A549 (cell line): Measurements from ENCODE around the gene ANXA1. TPM values are rescaled to one million over a fixed set of nuclear protein-coding genes. Genes with fewer than 3 reads are reported as not detected.
A peak's percentile ranks its signal among the peaks of the same experiment; 100 is the strongest.

Experiments
- ATAC-seq, 2 experiments: fragments of 200-7000 bp in 1 of 2; fragments of >200 bp in 1 of 2; cut with Nextera tagmentation in 1 of 2; cut with Tn5 transposase in 1 of 2; 3 replicates each; pipeline versions ENCODE4 v1.8.0 to v1.9.1; 2018 to 2020; ENCODE audit warnings: mild to moderate bottlenecking in 1 of 2, moderate library complexity in 1 of 2
- CTCF ChIA-PET: fragments of 300-600 bp; sonication (Branson Sonifier 250); formaldehyde crosslinking; extraction: SDS; loops from one replicate; lab custom pipeline; 2021; ENCODE audit warnings: antibody characterized with exemption, inconsistent platforms; lab: Yijun Ruan, JAX
- POLR2A ChIA-PET: fragments of 350-600 bp; formaldehyde crosslinking; extraction: SDS; loops from one replicate; lab custom pipeline; 2021; ENCODE audit warnings: antibody characterized with exemption, inconsistent platforms; lab: Yijun Ruan, JAX
- DNase-seq, 2 experiments: peaks; one replicate each; pipeline versions ENCODE4 v3.0.0 to v3.0.0-alpha.2; 2011 to 2016; ENCODE audit warnings: low read depth in 1 of 2, low spot score in 1 of 2
- FAIRE-seq: peaks from 2 replicates; lab custom pipeline; 2011; peaks lifted over from hg19 to GRCh38; lab: Jason Lieb, UNC
- H3K27ac ChIP-seq, 2 experiments: fragments of >200 bp; sonication (Bioruptor Twin); formaldehyde crosslinking; 3 replicates each; pipeline ENCODE4 v1.5.1; 2016 to 2017
- H3K4me1 ChIP-seq: fragments of >200 bp; sonication (Bioruptor Twin); formaldehyde crosslinking; 3 replicates; pipeline ENCODE4 v1.6.1; 2016
- H3K4me2 ChIP-seq: fragments of >200 bp; sonication (Bioruptor Twin); formaldehyde crosslinking; 3 replicates; pipeline ENCODE4 v1.6.1; 2016
- H3K4me3 ChIP-seq: fragments of >200 bp; sonication (Bioruptor Twin); formaldehyde crosslinking; 3 replicates; pipeline ENCODE4 v1.5.1; 2016
- H3K9me3 ChIP-seq: fragments of >200 bp; sonication (Bioruptor Twin); formaldehyde crosslinking; 3 replicates; pipeline ENCODE4 v1.6.1; 2016
- CBX8 ChIP-seq: fragments of 200-600 bp; sonication (generic); IDR thresholded peaks from 2 replicates; pipeline ENCODE4 v1.6.1; 2016
- CEBPB ChIP-seq, 2 experiments: fragments of >200 bp in 1 of 2; sonication (Bioruptor Twin) in 1 of 2; formaldehyde crosslinking in 1 of 2; IDR thresholded peaks; 2 replicates each; pipeline ENCODE4 v1.6.1; 2012 to 2016
- CHD2 ChIP-seq: fragments of 150-350 bp; IDR thresholded peaks from 2 replicates; pipeline ENCODE4 v1.6.1; 2014; ENCODE audit warnings: low read length; ENCODE audit not compliant: partially characterized antibody
- EHF ChIP-seq: fragments of 250-450 bp; sonication (Bioruptor Pico); IDR thresholded peaks from 2 replicates; pipeline ENCODE4 v1.5.0; 2020; ENCODE audit warnings: mild to moderate bottlenecking
- EHMT2 ChIP-seq: fragments of 200-600 bp; sonication (generic); IDR thresholded peaks from 2 replicates; pipeline ENCODE4 v1.6.1; 2016; ENCODE audit warnings: antibody characterized with exemption, low read depth, mild to moderate bottlenecking, moderate library complexity
- EP300 ChIP-seq, 2 experiments: fragments of >200 bp; sonication (Bioruptor Twin); formaldehyde crosslinking; IDR thresholded peaks; 2 replicates in 1 of 2; 3 replicates in 1 of 2; pipeline ENCODE4 v1.6.1; 2016 to 2017
- ESRRA ChIP-seq: fragments of 150-350 bp; IDR thresholded peaks from 2 replicates; pipeline ENCODE4 v1.6.1; 2014; ENCODE audit warnings: mild to moderate bottlenecking, low read length, borderline replicate concordance
- FOSB ChIP-seq: fragments of 250-450 bp; sonication (Bioruptor Pico); IDR thresholded peaks from 2 replicates; pipeline ENCODE4 v1.5.0; 2020; ENCODE audit warnings: mild to moderate bottlenecking, moderate library complexity
- FOSL2 ChIP-seq, 2 experiments: fragments of 450-650 bp in 1 of 2; fragments of >200 bp in 1 of 2; sonication (Bioruptor Twin) in 1 of 2; formaldehyde crosslinking; IDR thresholded peaks; 2 replicates each; pipeline versions ENCODE4 v1.5.0 to v1.6.1; 2016 to 2020; ENCODE audit warnings: mild to moderate bottlenecking in 1 of 2, moderate library complexity in 1 of 2
- GATA3 ChIP-seq: IDR thresholded peaks from 2 replicates; pipeline ENCODE4 v1.6.1; 2012; ENCODE audit warnings: borderline replicate concordance
- HEYL ChIP-seq: fragments of 250-450 bp; sonication (Bioruptor Pico); IDR thresholded peaks from 2 replicates; pipeline ENCODE4 v1.8.0; 2021; ENCODE audit warnings: mild to moderate bottlenecking, moderate library complexity
- HMGXB4 ChIP-seq: fragments of 250-450 bp; sonication (Bioruptor Pico); IDR thresholded peaks from 2 replicates; pipeline ENCODE4 v1.5.0; 2021; ENCODE audit warnings: mild to moderate bottlenecking, moderate library complexity, borderline replicate concordance
- KDM5A ChIP-seq: fragments of 200-600 bp; sonication (generic); IDR thresholded peaks from 2 replicates; pipeline ENCODE4 v1.6.1; 2016; ENCODE audit warnings: antibody characterized with exemption, mild to moderate bottlenecking
- MAZ ChIP-seq: fragments of 150-350 bp; IDR thresholded peaks from 2 replicates; pipeline ENCODE4 v1.6.1; 2014; ENCODE audit warnings: antibody characterized with exemption, low read depth, low read length, borderline replicate concordance
- MYC ChIP-seq: IDR thresholded peaks from 2 replicates; pipeline ENCODE4 v1.6.1; 2012; ENCODE audit warnings: mild to moderate bottlenecking, inconsistent platforms, low read length, improper control_type of control experiment, borderline replicate concordance
- NR3C1 ChIP-seq: fragments of >200 bp; sonication (Bioruptor Twin); formaldehyde crosslinking; IDR thresholded peaks from 3 replicates; pipeline ENCODE4 v1.6.1; 2017
- RAD21 ChIP-seq, 2 experiments: fragments of >200 bp in 1 of 2; sonication (Bioruptor Twin) in 1 of 2; formaldehyde crosslinking in 1 of 2; IDR thresholded peaks in 1 of 2; conservative IDR thresholded peaks in 1 of 2; 2 replicates in 1 of 2; 3 replicates in 1 of 2; pipeline ENCODE4 v1.6.1; 2012 to 2018; ENCODE audit warnings: inconsistent platforms in 1 of 2
- RARB ChIP-seq: fragments of 250-450 bp; sonication (Bioruptor Pico); IDR thresholded peaks from 2 replicates; pipeline ENCODE4 v1.8.0; 2021; ENCODE audit warnings: mild to moderate bottlenecking, moderate library complexity
- SMC3 ChIP-seq: fragments of >200 bp; sonication (Bioruptor Twin); formaldehyde crosslinking; IDR thresholded peaks from 3 replicates; pipeline ENCODE4 v1.6.1; 2018; ENCODE audit warnings: inconsistent platforms
- TFCP2L1 ChIP-seq: fragments of 250-450 bp; sonication (Bioruptor Pico); IDR thresholded peaks from 2 replicates; pipeline ENCODE4 v1.5.0; 2021; ENCODE audit warnings: mild to moderate bottlenecking
- ZFP36 ChIP-seq: fragments of 450-650 bp; IDR thresholded peaks from 2 replicates; pipeline ENCODE4 v1.6.1; 2014; ENCODE audit warnings: borderline replicate concordance; ENCODE audit not compliant: partially characterized antibody
- WGBS: methylation state at CpG from one replicate; pipeline ENCODE4 v1.1.6; 2017; ENCODE audit errors: missing lambda C conversion rate; 5-methylcytosine and 5-hydroxymethylcytosine counted together
- polyA plus RNA-seq, 4 experiments: library from polyadenylated mRNA; depleted of rRNA in 3 of 4; stranded (reverse); fragments of >200 nt; fragmentation: RNase III in 1 of 4; extraction: RNeasy Plus Mini Kit Qiagen cat#74134 plus additional on column Dnase treatment in 1 of 4; gene quantifications; 2 replicates in 3 of 4; 3 replicates in 1 of 4; pipeline ENCODE4 v1.2.3, GENCODE V29; 2011 to 2017
- TF ChIP-seq, protein P1 (sequence below): fragments of >200 bp; sonication (Bioruptor Twin); formaldehyde crosslinking; IDR thresholded peaks from 3 replicates; pipeline ENCODE4 v1.5.1; 2016
- TF ChIP-seq, protein P2 (sequence below): fragments of >200 bp; sonication (Bioruptor Twin); formaldehyde crosslinking; IDR thresholded peaks from 3 replicates; pipeline ENCODE4 v1.6.1; 2016
- TF ChIP-seq, protein P3 (sequence below): IDR thresholded peaks from 2 replicates; pipeline ENCODE4 v1.6.1; 2012
- TF ChIP-seq, protein P4 (sequence below): fragments of 200-600 bp; sonication (generic); IDR thresholded peaks from 2 replicates; pipeline ENCODE4 v1.6.1; 2016; ENCODE audit warnings: antibody characterized with exemption, mild to moderate bottlenecking, moderate library complexity

Gene ANXA1
- polyA plus RNA-seq, 2 of the 4 experiments (the other 2 are of a cell fraction): 1,601 to 1,990 TPM

DNA sequence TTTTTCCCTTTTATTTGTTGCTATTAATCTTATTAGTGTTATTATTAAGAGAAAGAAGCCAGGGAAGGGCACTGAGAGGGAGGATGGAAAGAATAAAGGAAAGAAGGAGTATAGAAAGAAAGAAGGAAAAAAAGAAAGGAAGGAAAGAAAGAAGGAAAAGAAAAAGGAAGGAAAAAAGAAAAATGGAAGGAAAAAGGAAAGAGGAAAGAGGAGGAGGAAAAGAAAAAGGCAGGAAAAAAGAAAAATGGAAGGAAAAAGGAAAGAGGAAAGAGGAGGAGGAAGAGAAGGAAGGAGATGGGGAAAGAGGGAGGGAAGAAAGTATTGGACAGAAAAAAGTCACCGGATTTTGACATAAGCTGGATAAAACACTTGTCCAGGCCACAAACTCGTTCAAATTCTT is 47.8 kb downstream of the ANXA1 start:
- Histone ChIP-seq H3K4me1 (peaks cover 22% of the 10 kb centered on the region; the same call in 2 of the 3 replicates), H3K27ac (peak overlapping the region; percentile 57 to 77), H3K9me3 (no peaks in the 10 kb centered on the region), H3K4me3 (peak overlapping the region; percentile 18; the same call in 1 of the 3 replicates), H3K4me2 (peak overlapping the region; percentile 80)
- DNase-seq (no peak), FAIRE-seq (no peak), ATAC-seq (no peak; a peak in 2 of 6 replicates)
- WGBS: 6% methylated on average over 2 of the region's 2 CpGs
- POLR2A ChIA-PET: interaction anchor here (0.6 to 1.0 kb wide), 2 partner anchors 266 to 342 kb away, joined by 3 to 4 read pairs; no protein-coding TSS in a partner anchor
- TF ChIP-seq, protein P1, sequence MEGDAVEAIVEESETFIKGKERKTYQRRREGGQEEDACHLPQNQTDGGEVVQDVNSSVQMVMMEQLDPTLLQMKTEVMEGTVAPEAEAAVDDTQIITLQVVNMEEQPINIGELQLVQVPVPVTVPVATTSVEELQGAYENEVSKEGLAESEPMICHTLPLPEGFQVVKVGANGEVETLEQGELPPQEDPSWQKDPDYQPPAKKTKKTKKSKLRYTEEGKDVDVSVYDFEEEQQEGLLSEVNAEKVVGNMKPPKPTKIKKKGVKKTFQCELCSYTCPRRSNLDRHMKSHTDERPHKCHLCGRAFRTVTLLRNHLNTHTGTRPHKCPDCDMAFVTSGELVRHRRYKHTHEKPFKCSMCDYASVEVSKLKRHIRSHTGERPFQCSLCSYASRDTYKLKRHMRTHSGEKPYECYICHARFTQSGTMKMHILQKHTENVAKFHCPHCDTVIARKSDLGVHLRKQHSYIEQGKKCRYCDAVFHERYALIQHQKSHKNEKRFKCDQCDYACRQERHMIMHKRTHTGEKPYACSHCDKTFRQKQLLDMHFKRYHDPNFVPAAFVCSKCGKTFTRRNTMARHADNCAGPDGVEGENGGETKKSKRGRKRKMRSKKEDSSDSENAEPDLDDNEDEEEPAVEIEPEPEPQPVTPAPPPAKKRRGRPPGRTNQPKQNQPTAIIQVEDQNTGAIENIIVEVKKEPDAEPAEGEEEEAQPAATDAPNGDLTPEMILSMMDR: no peak
- TF ChIP-seq EP300 (IDR thresholded peaks at IDR 0.05) (no peak), HMGXB4 (CRISPR knock-in tag) (no peak), GATA3 (no peak), MAZ (no peak), CHD2 (no peak), EHMT2 (no peak), HEYL (no peak), NR3C1 (no peak), CEBPB (IDR thresholded peaks at IDR 0.05) (no peak), ZFP36 (no peak), FOSB (CRISPR knock-in tag) (no peak), FOSL2 (IDR thresholded peaks at IDR 0.05) (no peak), FOSL2 (CRISPR knock-in tag; IDR thresholded peaks at IDR 0.05) (no peak), MYC (no peak), ESRRA (no peak), CBX8 (no peak)
- TF ChIP-seq, protein P2, sequence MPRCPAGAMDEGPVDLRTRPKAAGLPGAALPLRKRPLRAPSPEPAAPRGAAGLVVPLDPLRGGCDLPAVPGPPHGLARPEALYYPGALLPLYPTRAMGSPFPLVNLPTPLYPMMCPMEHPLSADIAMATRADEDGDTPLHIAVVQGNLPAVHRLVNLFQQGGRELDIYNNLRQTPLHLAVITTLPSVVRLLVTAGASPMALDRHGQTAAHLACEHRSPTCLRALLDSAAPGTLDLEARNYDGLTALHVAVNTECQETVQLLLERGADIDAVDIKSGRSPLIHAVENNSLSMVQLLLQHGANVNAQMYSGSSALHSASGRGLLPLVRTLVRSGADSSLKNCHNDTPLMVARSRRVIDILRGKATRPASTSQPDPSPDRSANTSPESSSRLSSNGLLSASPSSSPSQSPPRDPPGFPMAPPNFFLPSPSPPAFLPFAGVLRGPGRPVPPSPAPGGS: no peak
- TF ChIP-seq, protein P3, sequence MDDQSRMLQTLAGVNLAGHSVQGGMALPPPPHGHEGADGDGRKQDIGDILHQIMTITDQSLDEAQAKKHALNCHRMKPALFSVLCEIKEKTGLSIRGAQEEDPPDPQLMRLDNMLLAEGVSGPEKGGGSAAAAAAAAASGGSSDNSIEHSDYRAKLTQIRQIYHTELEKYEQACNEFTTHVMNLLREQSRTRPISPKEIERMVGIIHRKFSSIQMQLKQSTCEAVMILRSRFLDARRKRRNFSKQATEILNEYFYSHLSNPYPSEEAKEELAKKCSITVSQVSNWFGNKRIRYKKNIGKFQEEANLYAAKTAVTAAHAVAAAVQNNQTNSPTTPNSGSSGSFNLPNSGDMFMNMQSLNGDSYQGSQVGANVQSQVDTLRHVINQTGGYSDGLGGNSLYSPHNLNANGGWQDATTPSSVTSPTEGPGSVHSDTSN: no peak
- CTCF ChIA-PET: interaction anchor here (0.6 to 3.8 kb wide), 42 partner anchors 11 to 1568 kb away, joined by 3 to 47 read pairs (median 4); no protein-coding TSS in a partner anchor

DNA sequence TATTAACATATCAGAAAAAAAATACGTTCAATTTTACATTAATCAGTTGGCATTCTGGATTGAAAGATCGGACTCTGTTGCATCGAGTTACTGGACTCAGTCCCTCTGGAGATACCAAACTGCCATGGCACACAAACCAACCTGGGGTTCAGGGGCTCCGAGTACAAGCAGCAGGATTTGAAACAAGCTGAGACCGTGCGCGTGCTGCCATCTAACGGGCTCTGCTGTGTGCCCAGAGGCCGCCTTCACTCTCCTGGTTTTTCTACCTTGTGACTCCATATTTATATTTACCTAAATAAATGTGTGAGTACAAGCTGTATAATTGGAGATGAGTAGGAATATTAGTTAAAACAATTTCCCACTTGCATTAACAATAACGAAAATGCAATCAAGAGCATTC is 48.2 kb downstream of the ANXA1 start:
- Histone ChIP-seq H3K9me3 (no peaks in the 10 kb centered on the region), H3K4me2 (peak overlapping the region; percentile 80), H3K4me1 (peaks cover 22% of the 10 kb centered on the region; the same call in 2 of the 3 replicates), H3K27ac (peak overlapping the region; percentile 57 to 77), H3K4me3 (peak overlapping the region; percentile 18; the same call in 1 of the 3 replicates)
- peak; percentile 93 for FAIRE-seq
- DNase-seq: peak; percentile 51 to 88
- ChIA-PET CTCF (interaction anchor here (0.5 to 3.8 kb wide), 63 partner anchors 10 to 1568 kb away, joined by 3 to 47 read pairs (median 4); no protein-coding TSS in a partner anchor), POLR2A (interaction anchor here (0.6 to 1.0 kb wide), 2 partner anchors 267 to 343 kb away, joined by 3 to 4 read pairs; no protein-coding TSS in a partner anchor)
- under 1% methylated on average over 10 of the region's 10 CpGs for WGBS
- ATAC-seq: peak; percentile 98 to 99
- peak; percentile 74 for TF ChIP-seq SMC3
- no peak for TF ChIP-seq RARB
- peak; percentile 92 to 93 for TF ChIP-seq RAD21 (conservative IDR thresholded peaks at IDR 0.05 in 1 of 2, IDR thresholded peaks at IDR 0.05 in 1 of 2)
- TF ChIP-seq EHF (CRISPR knock-in tag): no peak
- no peak for TF ChIP-seq KDM5A
- TF ChIP-seq, protein P1: peak; percentile 86
- TF ChIP-seq, protein P4, sequence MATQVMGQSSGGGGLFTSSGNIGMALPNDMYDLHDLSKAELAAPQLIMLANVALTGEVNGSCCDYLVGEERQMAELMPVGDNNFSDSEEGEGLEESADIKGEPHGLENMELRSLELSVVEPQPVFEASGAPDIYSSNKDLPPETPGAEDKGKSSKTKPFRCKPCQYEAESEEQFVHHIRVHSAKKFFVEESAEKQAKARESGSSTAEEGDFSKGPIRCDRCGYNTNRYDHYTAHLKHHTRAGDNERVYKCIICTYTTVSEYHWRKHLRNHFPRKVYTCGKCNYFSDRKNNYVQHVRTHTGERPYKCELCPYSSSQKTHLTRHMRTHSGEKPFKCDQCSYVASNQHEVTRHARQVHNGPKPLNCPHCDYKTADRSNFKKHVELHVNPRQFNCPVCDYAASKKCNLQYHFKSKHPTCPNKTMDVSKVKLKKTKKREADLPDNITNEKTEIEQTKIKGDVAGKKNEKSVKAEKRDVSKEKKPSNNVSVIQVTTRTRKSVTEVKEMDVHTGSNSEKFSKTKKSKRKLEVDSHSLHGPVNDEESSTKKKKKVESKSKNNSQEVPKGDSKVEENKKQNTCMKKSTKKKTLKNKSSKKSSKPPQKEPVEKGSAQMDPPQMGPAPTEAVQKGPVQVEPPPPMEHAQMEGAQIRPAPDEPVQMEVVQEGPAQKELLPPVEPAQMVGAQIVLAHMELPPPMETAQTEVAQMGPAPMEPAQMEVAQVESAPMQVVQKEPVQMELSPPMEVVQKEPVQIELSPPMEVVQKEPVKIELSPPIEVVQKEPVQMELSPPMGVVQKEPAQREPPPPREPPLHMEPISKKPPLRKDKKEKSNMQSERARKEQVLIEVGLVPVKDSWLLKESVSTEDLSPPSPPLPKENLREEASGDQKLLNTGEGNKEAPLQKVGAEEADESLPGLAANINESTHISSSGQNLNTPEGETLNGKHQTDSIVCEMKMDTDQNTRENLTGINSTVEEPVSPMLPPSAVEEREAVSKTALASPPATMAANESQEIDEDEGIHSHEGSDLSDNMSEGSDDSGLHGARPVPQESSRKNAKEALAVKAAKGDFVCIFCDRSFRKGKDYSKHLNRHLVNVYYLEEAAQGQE: no peak
- TF ChIP-seq TFCP2L1: no peak
